GM21360 (cell line): ENCODE data around the gene ASCC3.

ENCODE experiments used
- ATAC-seq: cut with Tn5 transposase; IDR thresholded peaks from one replicate; pipeline ENCODE4 v1.9.1; 2021; ENCODE audit warnings: mild to moderate bottlenecking, moderate library complexity; ENCODE audit not compliant: unreplicated experiment

ASCC3 gene

DNA sequence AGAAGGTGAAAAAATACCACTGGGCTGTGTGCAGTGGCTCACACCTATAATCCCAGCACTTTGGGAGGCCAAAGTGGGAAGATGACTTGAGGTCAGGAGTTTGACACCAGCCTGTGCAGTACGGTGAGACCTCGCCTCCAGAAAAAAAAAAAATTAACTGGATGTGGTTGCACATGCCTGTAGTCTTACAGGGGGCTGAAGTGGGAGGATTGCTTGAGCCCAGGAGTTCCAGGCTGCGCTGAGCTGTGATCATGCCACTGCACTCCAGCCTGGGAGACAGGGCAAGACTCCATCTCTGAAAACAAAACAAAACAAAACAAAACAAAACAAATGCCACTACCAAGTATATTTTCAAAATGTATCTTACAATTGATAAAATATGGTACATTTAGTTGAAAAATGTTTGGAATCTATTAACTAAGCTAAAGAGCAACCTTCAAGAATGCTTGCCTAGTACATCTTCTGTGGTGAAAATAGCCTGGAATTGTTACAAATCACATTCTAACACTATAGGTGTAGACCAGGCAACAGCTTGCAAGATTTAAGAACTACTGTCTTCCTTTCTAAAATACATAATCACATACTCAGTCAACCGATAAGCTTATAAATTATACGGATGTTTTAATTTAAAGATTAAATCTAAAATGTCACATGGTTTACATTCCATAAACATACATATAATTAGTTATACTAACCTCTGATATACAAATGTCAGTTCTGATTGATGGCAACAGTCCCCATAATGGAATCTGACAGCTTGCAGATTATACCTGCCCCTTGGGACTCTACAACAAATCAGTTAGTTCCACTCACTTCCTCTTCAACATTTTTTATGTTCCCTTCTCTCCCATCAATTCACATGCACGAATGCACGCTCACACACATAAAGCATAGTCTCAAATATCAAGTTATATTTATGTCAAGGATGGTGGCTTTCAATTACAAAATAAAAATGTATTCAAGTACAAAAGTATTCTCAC lies 150.8 kb downstream of the ASCC3 start:
- no peak for ATAC-seq

DNA sequence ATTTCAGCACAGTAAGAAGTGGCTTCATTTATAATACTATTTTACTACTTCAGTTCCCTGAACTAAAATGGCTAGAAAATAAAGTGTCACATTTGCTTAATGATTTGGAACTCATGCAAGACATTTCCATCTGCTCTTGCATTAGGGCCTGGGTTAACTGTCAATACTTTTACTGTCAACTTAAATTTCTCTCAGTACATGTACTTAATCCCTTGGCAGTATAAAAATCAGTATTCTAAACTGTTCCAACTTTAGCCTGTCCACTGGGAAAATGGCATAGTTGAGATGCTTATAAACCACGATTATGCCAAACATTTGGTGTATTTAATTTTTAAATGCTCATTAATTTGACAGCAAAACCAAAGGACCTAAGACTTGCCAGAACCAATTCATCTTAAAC lies 154.5 kb downstream of the ASCC3 start:
- ATAC-seq = no peak

DNA sequence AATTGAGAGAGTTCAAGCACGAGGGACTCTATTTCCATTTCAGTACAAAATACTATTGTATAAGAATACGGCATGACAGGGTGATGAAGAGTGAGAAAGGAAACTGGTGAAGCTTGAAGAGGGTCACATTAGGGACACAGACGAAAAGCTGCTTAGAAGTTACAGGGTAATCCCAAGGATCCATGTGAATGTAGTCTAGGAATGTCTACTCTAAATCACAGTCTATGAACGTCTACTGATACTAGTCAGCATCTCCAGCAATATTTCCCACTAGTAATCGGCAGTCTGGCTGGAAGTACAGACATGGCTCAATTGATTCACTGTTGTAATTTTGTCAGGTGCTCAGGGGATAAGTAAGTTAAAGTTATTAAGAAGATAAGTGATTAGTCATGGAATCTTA lies 156.4 kb downstream of the ASCC3 start:
- ATAC-seq = no peak

DNA sequence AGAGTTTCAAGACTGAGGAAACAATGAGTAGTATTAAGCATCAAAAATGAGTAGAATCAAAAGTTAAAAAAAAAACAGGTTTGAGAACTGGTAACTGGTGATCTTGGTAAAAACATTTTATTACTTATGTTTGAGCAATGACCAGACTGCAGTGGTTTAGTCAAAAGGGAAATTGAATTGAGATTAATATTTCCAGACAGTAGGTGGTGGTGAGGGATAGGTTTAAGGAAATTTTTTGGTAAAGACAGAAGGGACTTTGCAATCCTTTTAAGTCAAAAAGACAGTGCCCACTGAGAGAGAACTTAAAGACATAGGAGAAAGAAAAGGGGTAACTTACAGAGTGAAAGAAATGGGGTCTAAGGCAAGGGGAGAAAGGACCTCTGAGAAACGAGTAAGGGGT lies 156.9 kb downstream of the ASCC3 start:
- ATAC-seq = no peak

DNA sequence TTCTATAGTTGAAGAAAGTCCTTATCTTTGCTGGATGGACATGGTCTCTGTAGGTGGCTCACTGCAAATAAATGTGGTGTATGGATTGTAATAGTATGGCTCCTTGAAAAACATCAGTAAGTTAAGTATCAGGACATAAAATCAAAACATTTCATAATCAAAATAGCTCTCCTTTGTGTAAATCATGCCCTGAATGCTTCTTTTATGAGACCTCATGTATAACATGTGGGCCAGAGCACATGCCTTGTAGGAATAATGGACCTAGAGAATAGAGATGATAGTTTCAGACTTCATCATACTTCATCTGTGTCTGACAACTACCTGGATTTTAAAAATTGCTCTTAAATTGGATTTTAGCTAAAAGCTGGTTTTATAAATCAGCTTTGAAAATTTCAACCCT lies 159.9 kb downstream of the ASCC3 start:
- no peak for ATAC-seq

DNA sequence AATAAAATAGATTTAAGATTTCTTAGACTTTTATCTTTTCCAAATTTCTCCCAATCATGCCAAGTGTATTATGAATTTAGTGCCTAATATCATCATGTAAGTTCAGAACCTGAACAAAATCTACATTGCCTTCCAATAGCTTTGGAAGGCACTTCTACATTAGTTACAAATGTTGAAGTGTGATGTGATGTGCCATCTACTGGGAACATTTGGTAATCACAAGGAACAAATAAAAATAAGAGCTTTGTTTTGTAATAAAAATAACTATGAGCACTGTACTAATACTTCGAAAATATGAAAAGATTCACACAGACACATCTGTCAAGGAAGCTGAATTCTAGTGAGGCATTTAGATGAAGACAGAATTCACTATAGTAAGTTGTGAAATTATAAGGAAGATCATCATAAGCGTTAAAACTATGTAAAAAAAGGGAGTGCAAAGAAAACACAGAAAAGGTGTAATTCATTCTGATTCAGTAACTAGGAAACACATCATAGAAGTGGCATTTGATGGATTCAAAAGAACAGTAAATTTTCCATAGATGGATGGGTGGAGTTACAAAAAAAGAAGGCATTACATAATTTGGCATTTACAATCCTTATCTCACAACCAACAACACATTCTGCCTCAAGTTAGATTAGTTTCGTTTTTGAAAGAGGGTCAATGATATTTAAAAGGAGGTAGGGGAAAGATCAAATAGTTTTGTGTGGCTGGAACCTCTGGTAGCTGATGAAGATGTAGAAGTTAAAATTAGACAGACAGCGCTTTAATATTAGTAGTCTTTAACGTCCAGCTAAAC lies 161.0 kb downstream of the ASCC3 start:
- peak; percentile 54 for ATAC-seq

DNA sequence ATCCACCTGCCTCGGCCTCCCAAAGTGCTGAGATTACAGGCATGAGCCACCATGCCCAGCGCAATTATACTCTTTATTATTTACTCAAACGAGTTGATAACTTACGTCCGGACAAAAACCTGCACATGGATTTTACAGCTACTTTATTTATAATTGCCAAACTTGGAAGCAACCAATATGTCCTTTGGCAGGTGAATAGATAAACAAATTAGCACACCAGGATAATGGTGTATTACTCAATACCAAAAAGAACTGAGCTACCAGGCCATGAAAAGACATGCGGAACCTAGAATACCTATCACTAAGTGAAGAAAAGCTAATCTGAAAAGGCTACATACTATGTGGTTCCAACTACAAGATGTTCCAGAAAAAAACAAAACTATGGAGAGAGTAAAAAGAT lies 168.1 kb downstream of the ASCC3 start:
- no peak for ATAC-seq

DNA sequence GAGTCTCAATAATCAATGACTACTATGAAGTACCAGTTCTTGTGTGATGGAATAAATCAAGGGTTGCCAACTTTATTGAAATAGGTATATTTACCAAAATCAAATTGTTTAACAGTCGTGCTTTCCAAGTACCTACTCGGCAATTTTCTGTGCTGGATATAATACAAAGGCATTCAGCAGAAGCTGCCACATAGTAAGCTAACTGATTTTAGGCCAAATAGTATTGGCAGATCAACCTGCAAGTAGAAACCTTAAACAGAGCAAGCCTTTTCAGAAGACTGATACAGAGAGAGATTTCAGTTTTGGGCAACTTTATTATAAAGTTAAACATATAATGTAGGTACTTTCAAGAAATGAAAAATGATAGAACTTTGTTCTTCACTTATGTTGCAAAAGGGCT lies 174.6 kb downstream of the ASCC3 start:
- ATAC-seq = no peak

DNA sequence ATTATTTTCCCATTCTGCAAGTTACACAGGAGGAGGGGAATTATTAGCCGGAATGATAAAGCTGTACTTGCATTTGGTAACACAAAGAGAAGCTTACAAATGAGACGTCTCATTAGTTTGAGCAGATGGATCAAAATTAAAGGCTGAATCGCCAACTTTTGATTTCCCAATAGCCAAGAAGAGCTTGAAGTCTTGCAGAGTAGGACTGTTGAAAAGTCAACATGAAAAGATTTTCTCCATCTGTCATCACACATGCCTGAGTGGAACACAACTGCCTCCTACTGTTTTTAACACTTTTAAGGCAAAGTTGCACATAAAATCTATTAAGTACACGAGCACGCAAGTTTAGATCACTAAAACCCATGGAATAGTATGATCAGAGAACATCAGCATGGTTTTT lies 176.2 kb downstream of the ASCC3 start:
- ATAC-seq = no peak

DNA sequence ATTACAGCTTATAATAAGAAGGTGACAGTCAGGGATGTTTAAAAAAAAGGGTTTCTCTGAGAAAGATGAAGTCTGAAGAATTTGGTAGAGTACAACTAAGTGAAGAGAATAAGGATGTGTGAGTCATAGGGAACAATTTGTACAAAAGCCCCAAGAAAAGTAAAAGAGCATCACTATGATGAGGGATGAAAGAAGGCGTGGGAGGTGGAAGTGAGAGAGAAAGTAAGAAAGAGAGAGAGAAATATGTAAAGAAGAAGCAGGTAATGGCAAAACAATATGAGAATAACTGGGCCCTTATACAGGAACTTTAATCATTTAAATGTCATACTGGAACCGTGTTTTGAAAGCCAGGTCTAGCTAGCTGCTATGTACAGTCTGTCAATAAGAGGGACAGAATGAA lies 179.4 kb downstream of the ASCC3 start:
- ATAC-seq = no peak

DNA sequence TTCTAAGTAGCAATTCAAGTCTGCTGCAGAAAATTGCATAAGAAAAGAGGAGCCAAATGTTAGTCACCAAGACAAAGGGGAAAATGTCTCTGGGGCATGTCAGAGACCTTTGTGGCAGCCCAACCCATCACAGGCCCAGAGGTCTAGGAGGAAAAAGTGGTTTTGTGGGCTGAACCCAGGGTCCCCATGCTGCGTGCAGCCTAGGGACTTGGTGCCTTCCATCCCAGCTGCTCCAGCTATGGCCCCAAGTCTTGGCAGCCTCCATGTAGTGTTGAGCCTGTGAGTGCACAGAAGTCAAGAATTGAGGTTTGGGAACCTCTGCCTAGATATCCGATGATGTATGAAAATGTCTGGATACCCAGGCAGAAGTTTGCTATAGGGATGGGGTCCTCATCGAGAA lies 181.1 kb downstream of the ASCC3 start:
- ATAC-seq = no peak

DNA sequence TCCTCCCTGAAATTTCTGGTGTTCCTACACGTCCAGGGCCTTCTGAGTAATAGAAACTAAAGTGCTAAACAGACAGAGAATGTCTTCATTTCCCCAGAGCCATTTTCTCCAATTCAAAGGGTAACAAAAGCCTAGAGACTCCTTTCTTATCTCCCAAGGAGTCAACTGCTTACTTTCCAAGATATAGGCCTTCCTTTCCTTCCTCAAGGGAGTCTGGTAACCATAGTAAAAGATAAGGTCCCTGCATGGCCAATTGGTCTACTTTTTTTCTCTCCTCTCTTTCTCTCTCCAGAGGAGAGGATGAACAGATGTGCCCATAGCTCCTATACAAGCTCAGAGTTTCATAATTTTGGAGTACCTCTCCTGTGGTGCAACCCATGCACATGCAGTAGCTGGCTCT lies 185.7 kb downstream of the ASCC3 start:
- no peak for ATAC-seq

DNA sequence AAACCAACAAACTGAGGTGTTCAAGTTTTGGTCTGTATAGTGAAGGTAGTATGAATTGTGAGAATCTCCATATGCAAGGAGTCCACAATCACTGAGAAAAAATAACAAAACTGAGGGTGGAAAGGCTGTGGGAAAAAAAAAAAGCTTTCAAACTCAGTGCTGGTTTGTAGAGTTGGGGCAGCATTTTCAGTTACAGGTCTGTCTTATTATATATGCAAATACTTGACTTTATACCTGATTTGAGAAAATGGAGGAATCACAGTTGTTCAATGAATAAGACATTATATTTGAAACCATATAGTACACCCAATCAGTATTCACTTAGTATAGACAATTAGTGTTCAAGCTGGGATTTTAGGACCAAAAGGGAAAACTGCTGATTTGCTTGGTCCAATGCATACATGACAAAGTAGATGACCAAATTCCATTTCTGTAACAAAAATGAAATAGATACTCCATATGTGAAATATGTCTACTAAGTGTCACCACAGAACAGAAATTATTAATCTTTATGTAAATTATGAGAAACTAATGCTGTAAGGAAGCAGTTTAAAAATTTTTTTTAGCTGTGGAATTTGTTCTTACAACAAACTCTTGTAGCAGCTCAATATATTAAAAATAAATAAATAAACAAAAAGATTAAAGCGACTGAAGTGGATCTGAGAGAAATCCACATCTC lies 187.7 kb downstream of the ASCC3 start:
- ATAC-seq = no peak

DNA sequence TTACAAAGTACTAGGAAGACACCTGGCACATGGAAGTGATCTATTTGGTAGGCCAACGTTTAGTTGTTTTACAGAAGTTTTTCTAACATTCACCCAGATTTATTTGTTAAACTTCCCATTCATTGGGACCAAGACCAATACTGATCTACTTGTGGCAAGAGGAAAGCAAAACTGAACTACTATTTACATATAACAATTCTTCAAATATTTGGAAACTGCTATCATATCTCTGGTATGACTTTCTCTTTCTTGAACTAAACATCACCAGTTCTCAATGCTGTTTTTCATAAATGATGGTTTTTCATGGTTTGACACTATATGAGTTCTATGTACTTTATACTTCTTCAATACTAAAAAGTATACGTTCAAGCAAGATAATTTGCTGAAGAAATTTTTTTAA lies 189.2 kb downstream of the ASCC3 start:
- ATAC-seq = no peak

DNA sequence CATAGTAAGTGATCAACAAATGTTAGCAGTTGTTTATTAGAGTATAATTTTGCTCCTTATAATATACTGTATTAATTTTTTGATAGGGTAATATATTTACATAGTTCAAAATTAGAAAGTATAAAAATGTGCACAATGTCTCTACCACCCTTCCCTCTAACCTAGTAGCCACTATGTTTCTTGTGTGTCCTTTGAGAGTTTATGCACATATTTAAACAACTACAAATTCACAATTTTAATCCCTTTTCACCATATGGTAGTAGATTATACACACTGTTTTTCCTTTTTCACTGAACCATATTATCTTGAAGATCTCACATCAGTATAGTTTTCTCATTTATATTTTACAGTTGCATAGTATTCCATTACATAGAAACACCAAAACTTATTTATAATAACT lies 194.9 kb downstream of the ASCC3 start:
- no peak for ATAC-seq

DNA sequence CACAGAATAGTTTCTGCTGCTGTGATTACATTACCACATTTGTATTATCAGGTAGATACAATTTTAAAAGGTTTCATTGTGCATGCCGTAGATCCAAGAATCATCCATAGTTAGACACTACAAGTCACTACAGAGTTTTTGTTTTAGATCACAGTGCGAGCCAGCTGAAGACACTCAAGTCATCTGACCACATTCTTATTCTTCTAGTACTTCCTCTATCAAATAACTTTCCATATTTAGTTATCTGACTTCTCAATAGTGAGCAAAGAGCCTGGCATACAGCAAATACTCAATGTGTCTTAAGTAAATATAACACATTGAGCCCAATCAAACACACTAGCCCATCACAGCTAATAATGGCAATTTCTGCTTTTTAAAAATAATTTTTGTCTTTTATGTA lies 195.4 kb downstream of the ASCC3 start:
- ATAC-seq = no peak

DNA sequence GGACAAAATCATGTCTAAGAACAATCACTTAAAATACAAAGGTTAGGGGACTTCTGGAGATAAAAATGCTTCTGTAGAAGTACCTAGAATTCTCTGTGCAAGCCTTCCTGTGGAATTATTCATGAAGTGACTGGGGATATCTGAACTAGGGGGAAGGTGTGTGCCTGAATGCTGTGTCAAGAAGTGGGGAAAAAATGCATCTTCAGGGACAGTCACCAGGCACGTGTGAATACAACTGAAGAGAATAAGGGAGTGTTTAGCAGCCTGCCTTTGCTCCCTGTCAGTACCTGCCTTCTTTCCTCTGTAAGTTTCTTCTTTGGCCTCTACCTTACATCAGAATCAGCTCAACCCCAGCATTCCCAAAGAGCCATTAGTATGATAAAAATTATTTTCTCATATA lies 201.0 kb downstream of the ASCC3 start:
- ATAC-seq = no peak

DNA sequence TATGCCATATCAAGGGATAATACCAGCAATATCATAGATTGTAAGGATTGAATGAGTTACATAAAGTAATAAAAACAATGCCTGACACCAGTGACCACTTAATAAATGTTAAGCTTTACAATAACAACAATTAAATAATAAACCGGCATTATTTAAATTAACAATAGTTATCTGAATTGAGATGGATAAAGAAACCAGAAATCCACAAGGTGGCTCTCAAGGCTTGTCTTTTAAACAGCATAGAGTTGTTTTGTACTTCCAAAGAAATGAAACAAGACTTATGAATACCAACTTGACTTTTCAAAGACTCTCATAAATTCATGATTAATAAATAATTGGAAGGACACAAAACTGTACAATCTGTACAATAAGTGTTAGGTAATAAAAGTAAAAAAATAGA lies 203.1 kb downstream of the ASCC3 start:
- ATAC-seq = no peak

DNA sequence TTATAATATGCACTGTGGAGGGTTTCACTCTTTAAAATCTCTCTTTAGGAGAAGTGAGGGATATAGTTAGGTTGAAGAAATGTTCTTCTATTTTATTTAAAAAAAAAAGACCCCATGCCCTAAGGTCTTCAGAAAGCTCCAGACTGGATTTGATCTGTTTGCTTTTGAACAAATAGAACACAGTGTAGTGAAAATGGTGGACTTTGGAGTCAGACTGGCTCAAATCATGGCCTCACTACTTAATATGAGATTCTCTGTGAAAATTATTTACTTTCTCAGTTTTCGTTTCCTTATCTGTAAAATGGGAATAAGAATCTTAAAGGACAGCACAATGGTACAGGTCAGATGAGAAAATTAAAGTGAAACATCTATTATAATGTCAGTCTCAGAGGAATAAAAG lies 203.9 kb downstream of the ASCC3 start:
- no peak for ATAC-seq

DNA sequence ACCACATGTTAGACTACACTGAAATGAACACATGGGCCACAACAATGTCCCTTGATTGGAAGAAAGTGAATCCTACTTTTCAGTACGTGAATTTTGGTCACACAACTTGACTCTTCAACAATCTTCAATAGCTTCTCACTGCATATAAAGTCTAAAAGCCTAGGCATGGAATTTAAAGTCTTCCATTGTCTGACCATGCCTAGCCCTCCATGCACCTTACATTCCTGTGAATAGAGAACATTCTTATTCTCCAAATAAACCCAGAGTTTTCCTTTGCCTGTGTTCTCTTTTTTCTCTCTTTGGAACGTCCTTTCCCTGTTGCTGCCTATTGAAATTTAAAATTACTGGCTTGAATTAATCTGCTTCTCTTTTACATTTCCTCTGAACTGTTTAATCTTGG lies 207.5 kb downstream of the ASCC3 start:
- no peak for ATAC-seq

DNA sequence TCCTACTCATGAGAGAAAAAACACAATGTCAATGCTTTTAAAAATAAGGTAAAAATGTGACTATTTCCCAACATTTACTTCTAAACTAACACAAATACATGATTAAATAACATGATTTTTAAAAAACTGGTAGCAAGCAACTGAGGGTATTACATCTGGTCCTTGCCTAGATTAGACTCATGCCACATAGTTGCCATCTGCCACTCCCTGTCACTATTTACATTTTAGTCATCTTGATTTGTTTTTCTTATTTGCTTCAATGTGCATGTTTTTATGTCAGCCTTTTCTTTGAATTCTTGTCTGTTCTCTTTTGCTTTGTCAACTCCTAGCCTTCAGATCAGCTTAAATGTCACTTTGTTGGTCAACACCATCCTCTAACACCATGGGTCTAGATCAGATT lies 209.4 kb downstream of the ASCC3 start:
- no peak for ATAC-seq

DNA sequence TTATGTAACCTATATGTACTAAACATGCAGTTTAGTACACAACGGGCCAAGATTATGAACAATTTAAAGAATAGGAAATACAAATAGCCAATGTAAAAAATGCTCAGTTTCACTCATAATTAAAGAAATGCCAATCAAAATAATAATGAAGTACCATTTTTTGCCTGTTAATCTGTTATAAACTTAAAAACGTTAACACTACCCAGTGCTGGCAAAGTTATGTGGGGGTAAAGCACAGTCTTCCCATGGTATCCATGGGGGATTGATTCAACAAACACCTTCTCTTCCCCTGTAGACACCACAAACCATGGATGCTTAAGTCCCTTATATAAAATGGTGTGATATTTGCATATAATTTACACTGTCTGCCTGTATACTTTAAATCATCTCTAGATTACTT lies 211.1 kb downstream of the ASCC3 start:
- no peak for ATAC-seq
